ENCODE results near the gene ZNF747.

Gene ZNF747

DNA sequence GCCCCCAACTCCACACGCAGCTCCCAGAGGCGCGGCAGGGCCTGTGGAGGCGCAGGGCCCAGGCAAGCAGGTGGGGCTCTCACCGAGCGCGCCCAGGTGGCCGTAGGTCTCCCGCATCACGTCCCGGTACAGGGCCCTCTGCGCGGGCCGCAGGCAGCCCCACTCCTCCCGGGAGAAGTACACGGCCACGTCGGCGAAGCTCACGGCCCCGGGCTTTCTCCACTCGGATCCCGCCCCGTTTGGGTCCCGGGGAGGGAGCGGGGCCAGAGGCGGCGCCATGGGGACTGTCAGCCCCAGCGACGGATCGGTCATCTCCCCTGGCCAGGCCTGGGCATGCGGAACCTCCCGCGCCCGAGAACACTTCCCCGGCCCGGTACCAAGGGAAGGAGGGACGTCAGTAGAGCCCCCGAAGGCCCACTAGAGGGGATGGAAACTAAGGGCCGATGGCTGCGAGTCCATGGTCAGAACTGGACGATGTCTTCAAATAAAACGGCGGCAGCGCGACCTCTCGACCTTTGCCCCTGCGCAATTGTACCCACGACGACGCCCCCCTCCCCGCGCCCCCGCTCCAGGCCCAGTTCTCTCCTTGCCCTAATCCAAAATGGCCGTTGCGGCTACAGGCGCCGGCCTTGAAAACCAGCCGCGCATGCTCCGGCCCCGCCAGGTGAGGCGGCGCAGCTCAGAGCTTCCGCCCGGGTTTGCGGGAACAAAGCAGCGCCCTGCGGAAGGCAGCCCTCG, at the start of gene ZNF747:
Gene ZNF747, minus strand, starts transcription at position 491 of the 738 bp plus-strand sequence. Its CDS starts 179 bp downstream, at position 312.
- TF ChIP-seq, protein P1, sequence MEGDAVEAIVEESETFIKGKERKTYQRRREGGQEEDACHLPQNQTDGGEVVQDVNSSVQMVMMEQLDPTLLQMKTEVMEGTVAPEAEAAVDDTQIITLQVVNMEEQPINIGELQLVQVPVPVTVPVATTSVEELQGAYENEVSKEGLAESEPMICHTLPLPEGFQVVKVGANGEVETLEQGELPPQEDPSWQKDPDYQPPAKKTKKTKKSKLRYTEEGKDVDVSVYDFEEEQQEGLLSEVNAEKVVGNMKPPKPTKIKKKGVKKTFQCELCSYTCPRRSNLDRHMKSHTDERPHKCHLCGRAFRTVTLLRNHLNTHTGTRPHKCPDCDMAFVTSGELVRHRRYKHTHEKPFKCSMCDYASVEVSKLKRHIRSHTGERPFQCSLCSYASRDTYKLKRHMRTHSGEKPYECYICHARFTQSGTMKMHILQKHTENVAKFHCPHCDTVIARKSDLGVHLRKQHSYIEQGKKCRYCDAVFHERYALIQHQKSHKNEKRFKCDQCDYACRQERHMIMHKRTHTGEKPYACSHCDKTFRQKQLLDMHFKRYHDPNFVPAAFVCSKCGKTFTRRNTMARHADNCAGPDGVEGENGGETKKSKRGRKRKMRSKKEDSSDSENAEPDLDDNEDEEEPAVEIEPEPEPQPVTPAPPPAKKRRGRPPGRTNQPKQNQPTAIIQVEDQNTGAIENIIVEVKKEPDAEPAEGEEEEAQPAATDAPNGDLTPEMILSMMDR (IDR thresholded peaks at IDR 0.05) = no peak

DNA sequence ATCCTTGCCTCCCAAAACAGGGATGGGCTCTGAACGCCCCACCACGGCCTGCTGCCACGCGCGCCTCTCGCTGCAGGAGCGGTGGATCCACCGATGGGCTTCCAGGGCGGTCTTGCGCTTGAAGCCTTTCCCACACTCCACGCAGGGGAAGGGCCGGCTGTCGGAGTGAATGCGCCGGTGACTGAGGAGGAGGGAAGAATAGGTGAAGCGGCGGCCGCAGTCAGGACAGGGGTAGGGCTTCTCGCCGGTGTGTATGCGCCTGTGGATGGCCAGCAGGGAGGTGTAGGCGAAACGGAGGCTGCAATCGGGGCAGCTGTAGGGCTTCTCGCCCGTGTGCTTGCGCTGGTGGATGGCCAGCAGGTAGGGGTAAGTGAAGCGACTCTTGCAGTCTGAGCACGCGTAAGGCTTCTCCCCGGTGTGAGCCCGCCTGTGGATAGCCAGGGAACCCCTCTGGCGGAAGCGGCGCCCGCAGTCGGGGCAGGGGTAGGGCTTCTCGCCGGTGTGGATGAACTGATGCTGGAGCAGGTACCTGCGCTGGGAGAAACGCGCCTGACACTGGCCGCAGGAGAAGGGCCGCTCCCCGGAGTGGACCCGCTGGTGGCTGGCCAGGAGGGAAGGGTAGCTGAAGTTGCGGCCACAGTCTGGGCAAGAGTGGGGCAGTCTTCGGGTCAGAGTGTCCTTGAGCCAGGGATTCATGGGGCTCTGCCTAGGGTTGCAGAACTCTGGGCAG, 48.1 kb upstream of the ZNF747 start:
- TF ChIP-seq, protein P1 (IDR thresholded peaks at IDR 0.05) = no peak

DNA sequence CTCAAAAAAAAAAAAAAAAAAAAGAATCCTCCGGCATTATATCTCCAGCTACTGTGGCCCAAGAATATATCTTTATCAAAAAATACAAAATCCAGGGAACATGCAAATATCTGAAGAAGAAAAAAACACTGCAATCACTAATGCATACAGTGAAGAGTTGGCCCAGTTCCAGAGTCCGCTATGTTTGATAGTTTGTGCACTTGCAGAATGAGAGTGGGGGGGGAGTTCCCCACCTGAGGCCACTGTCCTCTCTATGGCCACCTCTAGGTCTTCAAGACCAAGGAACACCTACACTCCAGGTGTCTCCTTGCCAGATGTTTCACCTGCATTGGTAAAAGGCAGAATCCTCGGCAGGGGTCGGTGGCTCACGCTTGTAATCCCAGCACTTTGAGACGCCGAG, 46.8 kb upstream of the ZNF747 start:
- TF ChIP-seq, protein P1 (IDR thresholded peaks at IDR 0.05) = no peak

DNA sequence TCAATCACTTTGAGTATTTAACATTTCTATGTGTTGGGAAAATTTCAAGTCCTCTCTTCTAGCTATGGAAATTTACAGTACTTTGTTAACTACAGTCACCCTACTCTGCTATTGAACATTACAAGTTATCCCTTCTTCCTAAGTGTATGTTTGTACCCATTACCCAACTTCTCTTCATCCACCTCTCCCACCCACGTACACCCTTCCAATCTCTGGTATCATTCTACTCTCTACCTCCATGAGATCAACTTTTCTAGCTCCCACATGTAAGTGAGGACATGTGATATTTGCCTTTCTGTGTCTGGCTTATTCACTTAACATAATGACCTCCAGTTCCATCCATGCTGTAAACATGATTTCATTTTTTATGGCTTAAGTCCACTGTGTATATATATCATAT, 40.0 kb upstream of the ZNF747 start:
- TF ChIP-seq, protein P1 (IDR thresholded peaks at IDR 0.05) = no peak

DNA sequence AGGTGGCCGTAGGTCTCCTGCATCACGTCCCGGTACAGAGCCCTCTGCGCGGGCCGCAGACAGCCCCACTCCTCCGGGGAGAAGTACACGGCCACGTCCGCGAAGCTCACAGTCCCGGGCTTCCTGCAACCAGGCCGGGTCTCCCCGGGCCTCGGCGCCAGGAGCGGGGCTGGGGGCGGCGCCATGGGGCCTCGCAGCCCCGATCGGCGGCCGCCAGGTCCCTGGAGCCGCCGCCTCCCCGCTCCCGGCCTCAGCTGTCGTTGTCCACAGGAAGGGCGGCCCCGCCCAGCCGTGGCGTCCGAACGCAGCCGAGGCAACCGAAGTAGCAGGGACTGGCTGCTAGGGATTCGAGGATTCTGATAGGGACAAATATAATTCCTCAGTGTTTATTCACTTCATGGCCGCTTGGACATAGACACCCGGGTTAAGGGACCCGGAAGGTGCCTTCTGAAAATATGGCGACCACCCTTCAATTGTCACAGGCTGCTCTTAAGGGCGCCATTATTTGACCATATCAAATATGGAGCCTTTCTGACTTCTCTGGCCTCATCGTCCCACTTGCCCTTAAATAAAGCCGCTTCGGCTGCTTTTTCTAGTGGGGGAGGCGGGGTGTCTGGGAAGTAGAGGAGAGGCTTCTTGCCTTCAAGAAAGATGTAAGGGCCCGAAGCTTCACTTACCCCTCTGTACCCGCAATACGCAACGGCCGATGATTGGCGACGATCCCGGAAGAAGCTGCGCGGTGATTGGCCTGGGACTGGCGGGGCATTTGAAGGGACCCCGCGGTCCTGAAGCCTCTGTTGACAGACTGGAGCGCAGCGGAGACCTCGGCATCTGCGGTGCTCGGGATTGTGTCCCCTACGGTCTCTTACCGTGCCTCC, 37.0 kb upstream of the ZNF747 start, which contains the start of gene ZNF688:
Gene ZNF688, minus strand, starts transcription at position 270 of the 878 bp plus-strand sequence. Its CDS starts 85 bp downstream, at position 185.
- TF ChIP-seq, protein P1 (IDR thresholded peaks at IDR 0.05) = no peak

DNA sequence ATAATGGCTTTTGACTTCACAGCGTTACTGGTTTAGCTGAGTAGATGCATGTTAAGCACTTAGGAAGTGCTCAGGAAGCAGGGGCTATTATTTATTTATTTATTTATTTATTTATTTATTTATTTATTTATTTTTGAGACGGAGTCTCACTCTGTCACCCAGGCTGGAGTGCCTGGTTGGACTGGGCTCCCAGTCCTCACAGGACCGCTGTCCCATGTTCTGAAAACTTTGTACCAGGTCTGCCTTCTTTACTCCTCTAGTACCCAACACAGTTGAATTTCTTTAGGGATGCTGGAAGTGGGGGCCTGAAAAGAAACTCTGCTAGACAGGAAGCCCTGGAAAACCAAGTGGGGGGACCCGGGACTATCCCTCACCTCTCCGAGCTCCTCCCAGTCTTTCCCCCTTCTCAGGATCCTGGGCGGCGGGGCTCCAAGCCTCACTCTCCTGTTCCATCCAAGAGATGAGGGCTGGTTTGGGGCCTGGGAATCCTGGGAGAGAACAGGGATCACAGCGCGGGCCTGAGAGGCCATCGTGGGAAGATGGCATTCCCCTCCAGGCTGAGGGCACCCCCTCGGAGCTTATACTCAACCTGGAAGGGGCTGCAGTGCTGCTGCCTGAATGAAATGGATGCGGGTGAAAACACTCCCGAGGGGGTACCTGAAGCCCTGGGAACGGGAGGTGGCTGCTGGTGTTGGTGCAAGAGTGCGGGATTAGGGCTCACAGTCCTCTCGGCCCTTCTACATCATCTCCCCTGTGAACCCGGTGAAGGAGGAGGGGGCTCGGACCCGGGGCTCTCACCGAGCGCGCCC, 36.2 kb upstream of the ZNF747 start:
- TF ChIP-seq, protein P1 (IDR thresholded peaks at IDR 0.05) = no peak

All from LNCAP (cell line).